A549 (cell line): ENCODE data around the gene AGBL4. TPM values are rescaled to one million over a fixed set of nuclear protein-coding genes. Genes with fewer than 3 reads are reported as not detected.
"Not testable (repeated sequence)": the region's sequence is repeated elsewhere in the genome, so short reads cannot be mapped to it uniquely, and the experiment has no call there.

Experiments
- ATAC-seq, 2 experiments: fragments of 200-7000 bp in 1 of 2; fragments of >200 bp in 1 of 2; cut with Nextera tagmentation in 1 of 2; cut with Tn5 transposase in 1 of 2; 3 replicates each; pipeline versions ENCODE4 v1.8.0 to v1.9.1; 2018 to 2020; ENCODE audit warnings: mild to moderate bottlenecking in 1 of 2, moderate library complexity in 1 of 2
- CTCF ChIA-PET: fragments of 300-600 bp; sonication (Branson Sonifier 250); formaldehyde crosslinking; extraction: SDS; loops from one replicate; lab custom pipeline; 2021; ENCODE audit warnings: antibody characterized with exemption, inconsistent platforms; lab: Yijun Ruan, JAX
- POLR2A ChIA-PET: fragments of 350-600 bp; formaldehyde crosslinking; extraction: SDS; loops from one replicate; lab custom pipeline; 2021; ENCODE audit warnings: antibody characterized with exemption, inconsistent platforms; lab: Yijun Ruan, JAX
- DNase-seq, 2 experiments: peaks; one replicate each; pipeline versions ENCODE4 v3.0.0 to v3.0.0-alpha.2; 2011 to 2016; ENCODE audit warnings: low read depth in 1 of 2, low spot score in 1 of 2
- FAIRE-seq: peaks from 2 replicates; lab custom pipeline; 2011; peaks lifted over from hg19 to GRCh38; lab: Jason Lieb, UNC
- H3K27ac ChIP-seq, 2 experiments: fragments of >200 bp; sonication (Bioruptor Twin); formaldehyde crosslinking; 3 replicates each; pipeline ENCODE4 v1.5.1; 2016 to 2017
- H3K4me1 ChIP-seq: fragments of >200 bp; sonication (Bioruptor Twin); formaldehyde crosslinking; 3 replicates; pipeline ENCODE4 v1.6.1; 2016
- H3K4me2 ChIP-seq: fragments of >200 bp; sonication (Bioruptor Twin); formaldehyde crosslinking; 3 replicates; pipeline ENCODE4 v1.6.1; 2016
- H3K4me3 ChIP-seq: fragments of >200 bp; sonication (Bioruptor Twin); formaldehyde crosslinking; 3 replicates; pipeline ENCODE4 v1.5.1; 2016
- H3K9me3 ChIP-seq: fragments of >200 bp; sonication (Bioruptor Twin); formaldehyde crosslinking; 3 replicates; pipeline ENCODE4 v1.6.1; 2016
- BHLHE40 ChIP-seq: IDR thresholded peaks from 2 replicates; pipeline ENCODE4 v1.6.1; 2012; ENCODE audit warnings: low read depth, low read length, inconsistent platforms
- CBX2 ChIP-seq: fragments of 200-600 bp; sonication (generic); IDR thresholded peaks from 2 replicates; pipeline ENCODE4 v1.6.1; 2016; ENCODE audit warnings: low read depth, mild to moderate bottlenecking, borderline replicate concordance
- CBX8 ChIP-seq: fragments of 200-600 bp; sonication (generic); IDR thresholded peaks from 2 replicates; pipeline ENCODE4 v1.6.1; 2016
- EHF ChIP-seq: fragments of 250-450 bp; sonication (Bioruptor Pico); IDR thresholded peaks from 2 replicates; pipeline ENCODE4 v1.5.0; 2020; ENCODE audit warnings: mild to moderate bottlenecking
- EP300 ChIP-seq, 2 experiments: fragments of >200 bp; sonication (Bioruptor Twin); formaldehyde crosslinking; IDR thresholded peaks; 2 replicates in 1 of 2; 3 replicates in 1 of 2; pipeline ENCODE4 v1.6.1; 2016 to 2017
- HDAC2 ChIP-seq: fragments of 200-600 bp; sonication (generic); IDR thresholded peaks from 2 replicates; pipeline ENCODE4 v1.6.1; 2016
- HEYL ChIP-seq: fragments of 250-450 bp; sonication (Bioruptor Pico); IDR thresholded peaks from 2 replicates; pipeline ENCODE4 v1.8.0; 2021; ENCODE audit warnings: mild to moderate bottlenecking, moderate library complexity
- HOXB13 ChIP-seq: fragments of 250-450 bp; sonication (Bioruptor Pico); IDR thresholded peaks from 2 replicates; pipeline ENCODE4 v1.5.0; 2020; ENCODE audit warnings: low read depth, mild to moderate bottlenecking, moderate library complexity
- KDM5A ChIP-seq: fragments of 200-600 bp; sonication (generic); IDR thresholded peaks from 2 replicates; pipeline ENCODE4 v1.6.1; 2016; ENCODE audit warnings: antibody characterized with exemption, mild to moderate bottlenecking
- NR3C1 ChIP-seq: fragments of >200 bp; sonication (Bioruptor Twin); formaldehyde crosslinking; IDR thresholded peaks from 3 replicates; pipeline ENCODE4 v1.6.1; 2017
- POLR2A ChIP-seq: IDR thresholded peaks from 2 replicates; pipeline ENCODE4 v1.6.1; 2012; ENCODE audit warnings: mild to moderate bottlenecking, low read length
- POLR2AphosphoS2 ChIP-seq: conservative IDR thresholded peaks from 2 replicates; pipeline ENCODE4 v1.6.1; 2012; ENCODE audit warnings: low read length, improper control_type of control experiment, inconsistent platforms
- RARB ChIP-seq: fragments of 250-450 bp; sonication (Bioruptor Pico); IDR thresholded peaks from 2 replicates; pipeline ENCODE4 v1.8.0; 2021; ENCODE audit warnings: mild to moderate bottlenecking, moderate library complexity
- ZSCAN20 ChIP-seq: fragments of 250-450 bp; sonication (Bioruptor Pico); IDR thresholded peaks from 2 replicates; pipeline ENCODE4 v1.8.0; 2022; ENCODE audit warnings: mild to moderate bottlenecking, moderate library complexity
- WGBS: methylation state at CpG from one replicate; pipeline ENCODE4 v1.1.6; 2017; ENCODE audit errors: missing lambda C conversion rate; 5-methylcytosine and 5-hydroxymethylcytosine counted together
- polyA plus RNA-seq, 4 experiments: library from polyadenylated mRNA; depleted of rRNA in 3 of 4; stranded (reverse); fragments of >200 nt; fragmentation: RNase III in 1 of 4; extraction: RNeasy Plus Mini Kit Qiagen cat#74134 plus additional on column Dnase treatment in 1 of 4; gene quantifications; 2 replicates in 3 of 4; 3 replicates in 1 of 4; pipeline ENCODE4 v1.2.3, GENCODE V29; 2011 to 2017
- TF ChIP-seq, protein P1 (sequence below): fragments of 250-450 bp; sonication (Bioruptor Pico); IDR thresholded peaks from 2 replicates; pipeline ENCODE4 v1.5.0; 2020; ENCODE audit warnings: low read depth, mild to moderate bottlenecking, moderate library complexity
- TF ChIP-seq, protein P2 (sequence below): fragments of 150-350 bp; IDR thresholded peaks from 2 replicates; pipeline ENCODE4 v1.6.1; 2014; ENCODE audit warnings: low read depth, mild to moderate bottlenecking, low read length
- TF ChIP-seq, protein P3 (sequence below): fragments of 450-650 bp; IDR thresholded peaks from 2 replicates; pipeline ENCODE4 v1.6.1; 2014; ENCODE audit warnings: antibody characterized with exemption
- TF ChIP-seq, protein P4 (sequence below): fragments of >200 bp; sonication (Bioruptor Twin); formaldehyde crosslinking; IDR thresholded peaks from 2 replicates; pipeline ENCODE4 v1.6.1; 2016
- TF ChIP-seq, protein P5 (sequence below): IDR thresholded peaks from 2 replicates; pipeline ENCODE4 v1.6.1; 2012
- TF ChIP-seq, protein P6 (sequence below): IDR thresholded peaks from 2 replicates; pipeline ENCODE4 v1.6.1; 2012

Gene AGBL4
- polyA plus RNA-seq, 2 of the 4 experiments (the other 2 are of a cell fraction): not detected

DNA sequence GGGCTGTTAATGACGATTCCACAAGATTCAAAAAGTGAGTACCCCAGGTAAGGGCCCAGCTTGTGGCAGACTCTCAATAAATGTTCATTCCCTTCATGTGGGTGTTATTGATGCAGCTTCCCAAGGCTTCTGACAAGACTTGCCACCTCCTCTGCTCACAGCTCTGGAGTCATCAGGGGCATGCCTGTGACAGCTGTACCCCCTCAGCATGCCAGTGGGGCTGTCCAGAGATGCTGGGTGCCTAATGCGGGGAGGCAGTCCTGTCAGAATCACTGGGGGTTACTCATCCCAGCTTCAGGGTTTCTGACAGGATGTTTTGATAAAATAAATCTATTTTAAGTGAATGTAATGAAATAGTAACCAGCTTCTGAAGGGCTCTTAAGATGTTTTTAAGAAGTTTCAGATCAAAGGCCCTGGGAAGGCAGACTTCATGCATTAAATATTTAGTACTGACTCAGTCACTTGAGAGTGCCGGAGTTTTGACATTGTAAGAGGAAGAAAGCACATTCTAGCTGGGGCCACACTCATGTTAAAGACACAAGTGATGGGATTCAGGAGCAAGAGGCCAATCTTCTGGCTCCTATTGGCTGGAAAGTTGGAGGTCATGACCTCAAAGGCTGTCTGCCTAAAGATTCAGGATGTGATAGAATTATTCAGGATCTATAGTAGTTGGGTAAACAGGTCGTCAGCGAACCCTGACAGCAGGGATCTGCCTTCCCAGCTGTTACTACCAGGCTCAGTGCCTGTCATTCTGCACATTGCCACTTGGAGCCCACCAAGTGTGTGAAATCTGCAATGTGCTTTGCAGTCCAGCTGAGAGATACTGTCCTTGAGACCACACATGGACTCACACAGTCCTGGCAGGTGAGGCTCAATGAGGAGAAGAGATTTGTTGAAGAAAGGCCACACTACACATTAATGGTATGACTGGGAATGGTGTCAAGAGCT lies 1007.5 kb downstream of the AGBL4 start:
- CTCF ChIA-PET: interaction anchor here (0.6 kb wide), 1 partner anchor 108 kb away, joined by 4 read pairs; no protein-coding TSS in a partner anchor
- H3K4me2 ChIP-seq: no peak overlapping the region
- TF ChIP-seq POLR2AphosphoS2 (no peak), HDAC2 (no peak), CBX2 (no peak)
- TF ChIP-seq, protein P1, sequence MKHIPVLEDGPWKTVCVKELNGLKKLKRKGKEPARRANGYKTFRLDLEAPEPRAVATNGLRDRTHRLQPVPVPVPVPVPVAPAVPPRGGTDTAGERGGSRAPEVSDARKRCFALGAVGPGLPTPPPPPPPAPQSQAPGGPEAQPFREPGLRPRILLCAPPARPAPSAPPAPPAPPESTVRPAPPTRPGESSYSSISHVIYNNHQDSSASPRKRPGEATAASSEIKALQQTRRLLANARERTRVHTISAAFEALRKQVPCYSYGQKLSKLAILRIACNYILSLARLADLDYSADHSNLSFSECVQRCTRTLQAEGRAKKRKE (CRISPR knock-in tag): no peak
- TF ChIP-seq, all 56 proteins: peak for 0
- H3K9me3 ChIP-seq: no peaks in the 10 kb centered on the region
- H3K4me3 ChIP-seq: no peak overlapping the region
- WGBS: 19% methylated on average over 5 of the region's 5 CpGs
- POLR2A ChIA-PET: no interaction called here
- DNase-seq (no peak), FAIRE-seq (no peak), ATAC-seq (peak; percentile 47 to 57; a peak in 3 of 6 replicates)
- no peak overlapping the region for H3K27ac ChIP-seq
- no peaks in the 10 kb centered on the region for H3K4me1 ChIP-seq

DNA sequence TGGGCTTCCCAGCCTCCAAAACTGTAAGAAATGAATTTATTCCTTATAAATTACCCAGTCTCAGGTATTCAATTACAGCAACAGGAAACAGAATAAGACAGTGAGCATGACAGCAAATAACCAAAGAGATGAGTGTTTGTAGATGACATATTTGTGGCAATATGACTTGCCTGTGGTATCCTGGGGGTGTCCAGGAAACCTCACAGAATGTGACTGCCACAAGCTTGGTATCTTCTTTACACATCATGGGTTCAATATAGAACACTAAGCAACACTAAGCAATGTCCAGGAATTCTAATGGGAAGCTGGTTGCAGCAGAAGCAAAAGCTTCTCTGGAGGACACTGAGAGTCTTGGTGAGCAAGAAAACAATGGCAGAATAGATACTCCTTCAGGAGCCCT lies 1010.7 kb downstream of the AGBL4 start:
- ChIA-PET POLR2A (no interaction called here), CTCF (no interaction called here)
- H3K27ac ChIP-seq: no peak overlapping the region
- FAIRE-seq: no peak
- H3K9me3 ChIP-seq: no peaks in the 10 kb centered on the region
- no peak for DNase-seq
- H3K4me1 ChIP-seq: no peaks in the 10 kb centered on the region
- no peak overlapping the region for H3K4me3 ChIP-seq
- H3K4me2 ChIP-seq: no peak overlapping the region
- no peak for ATAC-seq
- TF ChIP-seq, protein P2, sequence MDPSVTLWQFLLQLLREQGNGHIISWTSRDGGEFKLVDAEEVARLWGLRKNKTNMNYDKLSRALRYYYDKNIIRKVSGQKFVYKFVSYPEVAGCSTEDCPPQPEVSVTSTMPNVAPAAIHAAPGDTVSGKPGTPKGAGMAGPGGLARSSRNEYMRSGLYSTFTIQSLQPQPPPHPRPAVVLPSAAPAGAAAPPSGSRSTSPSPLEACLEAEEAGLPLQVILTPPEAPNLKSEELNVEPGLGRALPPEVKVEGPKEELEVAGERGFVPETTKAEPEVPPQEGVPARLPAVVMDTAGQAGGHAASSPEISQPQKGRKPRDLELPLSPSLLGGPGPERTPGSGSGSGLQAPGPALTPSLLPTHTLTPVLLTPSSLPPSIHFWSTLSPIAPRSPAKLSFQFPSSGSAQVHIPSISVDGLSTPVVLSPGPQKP: no peak
- TF ChIP-seq RARB (CRISPR knock-in tag) (no peak), EHF (no peak), HEYL (CRISPR knock-in tag) (no peak), CBX8 (no peak), NR3C1 (no peak), EP300 (IDR thresholded peaks at IDR 0.05) (no peak), ZSCAN20 (CRISPR knock-in tag) (no peak), KDM5A (no peak), HOXB13 (CRISPR knock-in tag) (no peak), POLR2A (no peak), BHLHE40 (no peak)
- TF ChIP-seq, protein P3, sequence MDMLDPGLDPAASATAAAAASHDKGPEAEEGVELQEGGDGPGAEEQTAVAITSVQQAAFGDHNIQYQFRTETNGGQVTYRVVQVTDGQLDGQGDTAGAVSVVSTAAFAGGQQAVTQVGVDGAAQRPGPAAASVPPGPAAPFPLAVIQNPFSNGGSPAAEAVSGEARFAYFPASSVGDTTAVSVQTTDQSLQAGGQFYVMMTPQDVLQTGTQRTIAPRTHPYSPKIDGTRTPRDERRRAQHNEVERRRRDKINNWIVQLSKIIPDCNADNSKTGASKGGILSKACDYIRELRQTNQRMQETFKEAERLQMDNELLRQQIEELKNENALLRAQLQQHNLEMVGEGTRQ: no peak
- TF ChIP-seq, protein P4, sequence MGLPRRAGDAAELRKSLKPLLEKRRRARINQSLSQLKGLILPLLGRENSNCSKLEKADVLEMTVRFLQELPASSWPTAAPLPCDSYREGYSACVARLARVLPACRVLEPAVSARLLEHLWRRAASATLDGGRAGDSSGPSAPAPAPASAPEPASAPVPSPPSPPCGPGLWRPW: no peak
- TF ChIP-seq, protein P5, sequence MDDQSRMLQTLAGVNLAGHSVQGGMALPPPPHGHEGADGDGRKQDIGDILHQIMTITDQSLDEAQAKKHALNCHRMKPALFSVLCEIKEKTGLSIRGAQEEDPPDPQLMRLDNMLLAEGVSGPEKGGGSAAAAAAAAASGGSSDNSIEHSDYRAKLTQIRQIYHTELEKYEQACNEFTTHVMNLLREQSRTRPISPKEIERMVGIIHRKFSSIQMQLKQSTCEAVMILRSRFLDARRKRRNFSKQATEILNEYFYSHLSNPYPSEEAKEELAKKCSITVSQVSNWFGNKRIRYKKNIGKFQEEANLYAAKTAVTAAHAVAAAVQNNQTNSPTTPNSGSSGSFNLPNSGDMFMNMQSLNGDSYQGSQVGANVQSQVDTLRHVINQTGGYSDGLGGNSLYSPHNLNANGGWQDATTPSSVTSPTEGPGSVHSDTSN: no peak
- TF ChIP-seq, protein P6, sequence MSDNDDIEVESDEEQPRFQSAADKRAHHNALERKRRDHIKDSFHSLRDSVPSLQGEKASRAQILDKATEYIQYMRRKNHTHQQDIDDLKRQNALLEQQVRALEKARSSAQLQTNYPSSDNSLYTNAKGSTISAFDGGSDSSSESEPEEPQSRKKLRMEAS: no peak

DNA sequence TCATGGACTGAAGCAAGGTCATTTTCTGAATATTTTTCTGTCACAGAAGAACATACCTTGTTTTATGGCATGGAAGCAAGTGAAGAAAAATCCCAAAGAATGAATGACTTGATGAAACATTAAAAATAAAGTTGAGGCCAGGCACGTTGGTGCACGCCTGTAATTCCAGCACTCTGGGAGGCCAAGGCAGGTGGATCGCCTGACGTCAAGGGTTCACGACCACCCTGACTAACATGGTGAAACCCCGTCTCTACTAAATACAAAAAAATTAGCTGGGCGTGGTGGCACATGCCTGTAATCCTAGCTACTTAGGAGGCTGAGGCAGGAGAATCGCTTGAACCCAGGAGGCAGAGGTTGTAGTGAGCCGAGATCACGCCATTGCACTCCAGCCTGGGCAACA lies 1020.8 kb downstream of the AGBL4 start:
- POLR2A ChIA-PET, H3K9me3 ChIP-seq, DNase-seq, H3K4me1 ChIP-seq, CTCF ChIA-PET, ATAC-seq, H3K4me2 ChIP-seq, H3K4me3 ChIP-seq, FAIRE-seq, H3K27ac ChIP-seq: not testable (repeated sequence)
- WGBS: 34% methylated on average over 10 of the region's 10 CpGs
